LNCaP clone FGC (cell line): Measurements from ENCODE around the gene PSMA8.
"Not testable (repeated sequence)": the region's sequence is repeated elsewhere in the genome, so short reads cannot be mapped to it uniquely, and the experiment has no call there.

Source experiments
- DNase-seq: peaks from one replicate; pipeline ENCODE4 v3.0.0-alpha.2; 2011; ENCODE audit warnings: low read depth
- H3K4me3 ChIP-seq: 2 replicates; pipeline ENCODE4 v1.5.1; 2011; ENCODE audit warnings: mild to moderate bottlenecking, low read depth, low read length, control low read depth
- TF ChIP-seq, protein P1 (sequence below): IDR thresholded peaks from 2 replicates; pipeline ENCODE4 v1.5.1; 2012; ENCODE audit warnings: mild to moderate bottlenecking; ENCODE audit not compliant: control insufficient read depth, insufficient read depth; ENCODE audit errors: extremely low read depth

PSMA8 gene

DNA sequence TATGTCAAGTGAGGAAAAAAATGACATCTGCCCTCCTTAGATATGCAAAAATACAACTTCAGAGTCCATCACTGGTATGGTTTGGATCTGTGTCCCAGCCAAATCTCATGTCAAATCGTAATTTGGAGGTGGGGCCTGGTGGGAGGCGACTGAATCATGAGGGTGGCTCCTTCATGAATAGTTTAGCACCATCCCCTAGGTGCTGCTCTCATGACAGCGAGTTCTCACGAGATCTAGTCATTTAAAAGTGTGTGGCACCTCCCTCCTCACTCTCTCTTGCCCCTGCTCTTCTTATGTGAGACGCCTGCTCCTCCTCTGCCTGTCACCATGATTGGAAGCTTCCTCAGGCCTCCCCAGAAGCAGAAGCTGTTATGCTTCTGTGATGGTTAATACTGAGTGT, 5.9 kb upstream of the PSMA8 start:
- TF ChIP-seq, protein P1, sequence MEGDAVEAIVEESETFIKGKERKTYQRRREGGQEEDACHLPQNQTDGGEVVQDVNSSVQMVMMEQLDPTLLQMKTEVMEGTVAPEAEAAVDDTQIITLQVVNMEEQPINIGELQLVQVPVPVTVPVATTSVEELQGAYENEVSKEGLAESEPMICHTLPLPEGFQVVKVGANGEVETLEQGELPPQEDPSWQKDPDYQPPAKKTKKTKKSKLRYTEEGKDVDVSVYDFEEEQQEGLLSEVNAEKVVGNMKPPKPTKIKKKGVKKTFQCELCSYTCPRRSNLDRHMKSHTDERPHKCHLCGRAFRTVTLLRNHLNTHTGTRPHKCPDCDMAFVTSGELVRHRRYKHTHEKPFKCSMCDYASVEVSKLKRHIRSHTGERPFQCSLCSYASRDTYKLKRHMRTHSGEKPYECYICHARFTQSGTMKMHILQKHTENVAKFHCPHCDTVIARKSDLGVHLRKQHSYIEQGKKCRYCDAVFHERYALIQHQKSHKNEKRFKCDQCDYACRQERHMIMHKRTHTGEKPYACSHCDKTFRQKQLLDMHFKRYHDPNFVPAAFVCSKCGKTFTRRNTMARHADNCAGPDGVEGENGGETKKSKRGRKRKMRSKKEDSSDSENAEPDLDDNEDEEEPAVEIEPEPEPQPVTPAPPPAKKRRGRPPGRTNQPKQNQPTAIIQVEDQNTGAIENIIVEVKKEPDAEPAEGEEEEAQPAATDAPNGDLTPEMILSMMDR, result no peak
- H3K4me3 ChIP-seq, result no peak overlapping the region
- DNase-seq, result no peak

DNA sequence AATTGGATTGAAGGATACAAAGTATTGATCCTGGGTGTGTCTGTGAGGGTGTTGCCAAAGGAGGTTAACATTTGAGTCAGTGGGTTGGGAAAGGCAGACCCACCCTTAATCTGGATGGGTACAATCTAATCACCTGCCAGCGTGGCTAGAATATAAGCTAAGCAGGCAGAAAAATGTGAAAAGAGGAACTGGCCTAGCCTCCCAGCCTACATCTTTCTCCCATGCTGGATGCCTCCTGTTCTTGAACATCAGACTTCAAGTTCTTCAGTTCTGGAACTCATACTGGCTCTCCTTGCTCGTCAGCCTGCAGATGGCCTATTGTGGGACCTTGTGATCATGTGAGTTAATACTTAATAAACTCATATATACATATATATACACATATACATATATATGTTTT, 5.5 kb upstream of the PSMA8 start:
- not testable (repeated sequence) for H3K4me3 ChIP-seq, DNase-seq

DNA sequence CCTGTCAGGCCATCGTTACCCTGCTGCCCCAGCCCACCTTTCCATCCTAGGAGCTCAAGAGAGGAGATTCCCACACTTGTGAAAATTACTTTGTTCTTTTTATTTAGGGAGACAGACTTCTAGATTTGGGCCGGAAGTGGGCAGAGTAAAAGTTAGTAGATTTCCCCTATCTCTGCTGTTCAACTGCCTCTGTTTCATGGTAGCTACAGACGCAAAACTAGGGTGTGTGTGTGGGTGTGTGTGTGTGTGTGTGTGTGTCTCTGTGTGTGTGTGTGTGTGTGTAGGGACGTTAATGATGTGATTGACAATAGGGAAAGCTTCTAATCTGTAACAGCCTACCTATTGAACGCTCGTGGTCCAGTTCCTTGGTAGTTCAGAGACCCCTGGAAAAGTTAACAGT, 438 bp downstream of the PSMA8 start:
- TF ChIP-seq, protein P1, result no peak
- H3K4me3 ChIP-seq, result no peak overlapping the region

DNA sequence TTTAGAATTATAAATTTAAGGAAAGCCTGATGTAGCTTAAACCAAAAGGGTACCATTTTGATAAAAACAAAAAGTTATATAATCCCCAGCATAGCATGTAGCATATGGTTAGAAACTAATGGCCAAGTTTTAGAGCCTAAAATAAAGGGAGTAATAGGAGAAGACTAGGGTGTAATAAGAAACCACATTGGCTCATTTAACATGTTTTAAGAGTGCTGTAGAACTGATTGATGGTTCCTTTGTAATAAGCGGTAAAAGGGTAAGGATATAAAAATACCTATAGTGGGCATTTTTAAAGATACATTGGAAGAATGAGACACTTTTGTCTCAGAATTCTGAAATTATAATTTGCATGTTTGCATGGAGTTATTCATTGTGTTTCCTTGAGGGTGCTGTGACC, 1.9 kb downstream of the PSMA8 start:
- TF ChIP-seq, protein P1, result no peak
- no peak for DNase-seq
- H3K4me3 ChIP-seq, result no peak overlapping the region

More for the DNA sequence above, 438 bp downstream of the PSMA8 start:
- DNase-seq, result no peak

DNA sequence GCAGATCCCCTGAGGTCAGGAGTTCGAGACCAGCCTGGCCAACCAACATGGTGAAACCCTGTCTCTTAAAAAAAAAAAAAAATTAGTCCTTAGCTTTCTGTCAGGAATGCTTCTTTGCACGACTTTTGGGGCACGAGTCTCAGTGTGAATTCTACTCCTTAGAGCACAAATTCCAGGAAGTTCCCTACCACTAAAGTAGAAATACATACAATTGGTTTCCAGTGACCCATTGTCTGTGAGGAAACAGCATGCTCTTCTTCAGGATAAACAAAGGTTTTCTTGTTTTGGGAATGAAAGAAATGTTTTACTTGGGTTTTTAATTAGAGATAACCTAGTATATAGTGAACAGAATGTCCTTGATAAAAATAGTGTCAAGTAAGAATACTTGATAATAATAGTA, 23.7 kb downstream of the PSMA8 start:
- H3K4me3 ChIP-seq, result no peak overlapping the region
- TF ChIP-seq, protein P1, result no peak
- DNase-seq, result no peak

DNA sequence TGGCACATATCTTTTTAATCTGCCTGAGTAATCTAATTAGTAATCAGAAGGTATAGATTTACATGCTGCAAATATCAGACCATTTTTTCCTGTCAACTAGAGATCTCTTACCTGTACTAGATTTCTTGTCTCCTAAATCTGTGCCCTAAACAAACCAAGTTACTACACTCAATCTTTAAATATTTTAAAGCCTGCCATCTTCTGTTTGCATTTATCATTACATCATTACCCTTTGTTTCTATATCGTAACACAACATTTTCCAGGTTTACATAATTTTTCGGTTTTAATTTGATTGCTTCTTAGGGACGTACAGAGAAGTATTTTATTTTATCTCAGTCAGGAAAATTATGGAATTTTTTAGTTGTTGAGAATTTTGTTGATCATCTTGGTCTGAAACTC, 25.7 kb downstream of the PSMA8 start:
- no peak overlapping the region for H3K4me3 ChIP-seq
- TF ChIP-seq, protein P1, result peak; percentile 35
- no peak for DNase-seq

DNA sequence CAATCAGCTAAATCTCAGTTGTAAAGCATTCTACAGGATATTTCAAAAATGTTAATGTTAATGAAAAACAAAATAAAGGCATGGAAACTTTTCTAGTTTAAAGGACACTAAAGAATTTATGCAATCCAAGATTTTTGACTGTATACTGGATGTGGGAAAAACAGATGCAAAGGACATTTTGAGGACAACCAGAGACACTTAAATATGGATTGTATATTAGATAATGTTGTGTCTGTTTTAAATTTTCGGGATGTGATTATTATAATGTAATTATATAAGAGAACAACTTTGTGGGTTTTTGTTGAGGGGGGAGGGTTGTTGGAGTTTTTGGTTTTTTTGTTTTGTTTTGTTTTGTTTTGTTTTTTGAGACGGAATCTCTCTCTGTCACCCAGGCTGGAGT, 30.9 kb downstream of the PSMA8 start:
- no peak overlapping the region for H3K4me3 ChIP-seq
- DNase-seq, result no peak
- TF ChIP-seq, protein P1, result no peak

DNA sequence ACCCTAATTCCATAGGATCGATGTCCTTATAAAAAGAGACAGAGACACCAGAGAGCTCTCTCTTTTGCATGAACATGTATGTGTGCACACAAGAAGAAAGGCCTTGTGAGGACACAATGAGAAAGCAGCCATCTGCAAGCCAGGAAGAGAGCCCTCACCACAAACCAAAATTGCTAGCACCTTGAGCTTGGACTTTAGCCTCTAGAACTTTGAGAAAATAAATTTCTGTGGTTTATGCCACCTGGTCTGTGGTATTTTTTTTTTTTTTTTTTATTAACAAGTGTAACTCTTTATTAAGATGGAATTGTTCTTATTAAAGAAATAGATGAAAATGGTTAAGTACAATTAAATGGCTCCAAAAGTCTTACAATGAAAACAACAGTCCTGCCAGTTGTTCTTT, 33.9 kb downstream of the PSMA8 start:
- not testable (repeated sequence) for DNase-seq, H3K4me3 ChIP-seq
